HUES6 (cell line): ENCODE data around the gene SLC12A7.

ENCODE experiments used
- H3K27ac ChIP-seq: 2 replicates; pipeline ENCODE4 v1.7.0; 2013; ENCODE audit warnings: low read depth, mild to moderate bottlenecking, low read length, inconsistent platforms
- H3K27me3 ChIP-seq: 2 replicates; pipeline ENCODE4 v1.6.1; 2013; ENCODE audit warnings: low read length; ENCODE audit not compliant: control insufficient read depth, insufficient read depth
- H3K36me3 ChIP-seq: 2 replicates; pipeline ENCODE4 v1.6.1; 2013; ENCODE audit warnings: low read length; ENCODE audit not compliant: control insufficient read depth, insufficient read depth
- H3K4me1 ChIP-seq: 2 replicates; pipeline ENCODE4 v1.6.1; 2013; ENCODE audit warnings: low read length; ENCODE audit not compliant: control insufficient read depth, insufficient read depth
- H3K4me3 ChIP-seq: 2 replicates; pipeline ENCODE4 v1.5.1; 2013; ENCODE audit warnings: low read depth, low read length
- H3K9ac ChIP-seq: one replicate; pipeline ENCODE4 v1.6.1; 2013; ENCODE audit warnings: mild to moderate bottlenecking, low read length
- H3K9me3 ChIP-seq: 2 replicates; pipeline ENCODE4 v1.6.1; 2013; ENCODE audit warnings: low read depth, low read length; ENCODE audit not compliant: control insufficient read depth, insufficient read depth

The SLC12A7 gene

DNA sequence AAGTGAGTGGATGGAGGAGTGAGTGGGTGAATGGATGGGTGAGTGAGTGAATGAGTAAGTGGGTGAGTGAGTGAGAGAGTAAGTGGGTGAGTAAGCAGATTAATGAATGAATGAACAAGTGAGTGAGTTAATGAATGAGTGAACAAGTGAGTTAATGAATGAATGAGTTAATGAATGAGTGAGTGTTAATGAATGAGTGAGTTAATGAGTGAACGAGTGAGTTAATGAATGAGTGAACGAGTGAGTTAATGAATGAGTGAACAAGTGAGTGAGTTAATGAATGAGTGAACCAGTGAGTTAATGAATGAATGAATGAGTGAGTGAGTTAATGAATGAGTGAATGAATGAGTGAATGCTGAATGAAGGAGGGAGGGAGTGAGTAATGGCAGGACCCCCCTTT is 76.9 kb downstream of the SLC12A7 start:
- Histone ChIP-seq H3K9ac (no peak overlapping the region), H3K36me3 (no peaks in the 10 kb centered on the region), H3K4me3 (no peak overlapping the region), H3K27me3 (no peaks in the 10 kb centered on the region), H3K27ac (no peak overlapping the region), H3K4me1 (no peaks in the 10 kb centered on the region), H3K9me3 (peaks cover 4% of the 10 kb centered on the region; the same call in 1 of the 2 replicates)

- H3K27ac ChIP-seq: no peak overlapping the region
- H3K9me3 ChIP-seq: no peaks in the 10 kb centered on the region
- H3K27me3 ChIP-seq: no peaks in the 10 kb centered on the region
- H3K4me1 ChIP-seq: no peaks in the 10 kb centered on the region
- no peak overlapping the region for H3K4me3 ChIP-seq
- H3K36me3 ChIP-seq: no peaks in the 10 kb centered on the region
- no peak overlapping the region for H3K9ac ChIP-seq
These were observed 77.4 kb downstream of the SLC12A7 start for GRCh38 chr5:1034421-1034905.

- Histone ChIP-seq H3K4me3 (no peak overlapping the region), H3K9ac (no peak overlapping the region), H3K27ac (no peak overlapping the region), H3K27me3 (no peaks in the 10 kb centered on the region), H3K9me3 (no peaks in the 10 kb centered on the region), H3K36me3 (no peaks in the 10 kb centered on the region), H3K4me1 (no peaks in the 10 kb centered on the region)
These were observed 78.0 kb downstream of the SLC12A7 start for GRCh38 chr5:1033606-1034420.

GRCh38 chr5:1033178-1033577 is 78.7 kb downstream of the SLC12A7 start:
- no peaks in the 10 kb centered on the region for H3K9me3 ChIP-seq
- H3K36me3 ChIP-seq: no peaks in the 10 kb centered on the region
- no peaks in the 10 kb centered on the region for H3K27me3 ChIP-seq
- H3K4me3 ChIP-seq: no peak overlapping the region
- H3K27ac ChIP-seq: no peak overlapping the region
- H3K4me1 ChIP-seq: no peaks in the 10 kb centered on the region
- no peak overlapping the region for H3K9ac ChIP-seq

DNA sequence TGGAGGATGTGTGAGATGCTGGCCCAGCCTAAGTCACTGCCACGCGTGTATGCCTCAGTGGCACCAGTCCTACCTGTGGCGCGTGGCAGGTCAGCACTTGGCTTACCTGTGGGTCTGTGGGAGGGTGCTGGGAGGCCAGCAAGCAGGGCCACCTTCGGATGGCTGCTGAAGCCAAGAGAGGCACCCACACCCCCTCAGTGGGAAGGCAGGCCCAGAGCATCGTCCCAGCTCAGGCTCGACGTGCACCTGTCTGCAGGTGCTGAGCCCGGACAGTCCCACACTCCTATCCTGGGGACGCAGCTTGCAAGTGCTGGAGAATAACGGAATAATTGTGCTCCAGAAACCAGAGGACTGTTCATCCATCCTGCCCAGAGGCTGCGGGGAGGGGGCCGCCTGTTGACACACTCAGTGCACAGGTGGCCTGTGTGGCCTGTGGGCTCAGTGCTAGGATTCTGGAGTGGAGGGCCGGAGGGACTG is 79.3 kb downstream of the SLC12A7 start:
- H3K27me3 ChIP-seq: no peaks in the 10 kb centered on the region
- H3K9me3 ChIP-seq: no peaks in the 10 kb centered on the region
- H3K4me3 ChIP-seq: no peak overlapping the region
- H3K4me1 ChIP-seq: no peaks in the 10 kb centered on the region
- no peak overlapping the region for H3K9ac ChIP-seq
- no peak overlapping the region for H3K27ac ChIP-seq
- H3K36me3 ChIP-seq: no peaks in the 10 kb centered on the region

DNA sequence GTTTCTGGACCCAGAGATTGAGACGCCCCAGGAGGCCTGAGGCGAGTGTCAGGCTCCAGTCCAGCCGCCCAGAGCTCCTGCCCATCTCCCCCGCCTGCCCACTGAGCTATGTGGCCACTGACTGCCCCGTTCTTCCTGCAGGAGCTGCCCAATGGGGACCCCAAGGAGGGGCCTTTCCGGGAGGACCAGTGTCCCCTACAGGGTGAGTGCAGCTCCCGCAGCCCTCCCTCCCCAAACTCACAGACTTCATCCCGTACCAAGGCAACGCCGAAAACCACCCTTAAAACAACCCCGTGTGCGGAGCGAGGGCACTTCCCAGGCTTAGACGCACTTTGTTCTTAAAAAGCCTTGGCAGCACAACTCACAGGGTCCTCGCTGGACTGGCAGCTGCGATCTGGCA is 79.9 kb downstream of the SLC12A7 start:
- no peaks in the 10 kb centered on the region for H3K36me3 ChIP-seq
- no peaks in the 10 kb centered on the region for H3K4me1 ChIP-seq
- H3K27ac ChIP-seq: no peak overlapping the region
- H3K27me3 ChIP-seq: no peaks in the 10 kb centered on the region
- H3K4me3 ChIP-seq: no peak overlapping the region
- H3K9me3 ChIP-seq: no peaks in the 10 kb centered on the region
- no peak overlapping the region for H3K9ac ChIP-seq

GRCh38 chr5:1031306-1031959 is 80.4 kb downstream of the SLC12A7 start:
- Histone ChIP-seq H3K36me3 (no peaks in the 10 kb centered on the region), H3K9ac (no peak overlapping the region), H3K27me3 (no peaks in the 10 kb centered on the region), H3K4me1 (no peaks in the 10 kb centered on the region), H3K9me3 (no peaks in the 10 kb centered on the region), H3K27ac (no peak overlapping the region), H3K4me3 (no peak overlapping the region)

GRCh38 chr5:1030801-1031271 is 81.0 kb downstream of the SLC12A7 start:
- Histone ChIP-seq H3K9ac (no peak overlapping the region), H3K4me1 (no peaks in the 10 kb centered on the region), H3K9me3 (no peaks in the 10 kb centered on the region), H3K27ac (no peak overlapping the region), H3K36me3 (no peaks in the 10 kb centered on the region), H3K27me3 (no peaks in the 10 kb centered on the region), H3K4me3 (no peak overlapping the region)

DNA sequence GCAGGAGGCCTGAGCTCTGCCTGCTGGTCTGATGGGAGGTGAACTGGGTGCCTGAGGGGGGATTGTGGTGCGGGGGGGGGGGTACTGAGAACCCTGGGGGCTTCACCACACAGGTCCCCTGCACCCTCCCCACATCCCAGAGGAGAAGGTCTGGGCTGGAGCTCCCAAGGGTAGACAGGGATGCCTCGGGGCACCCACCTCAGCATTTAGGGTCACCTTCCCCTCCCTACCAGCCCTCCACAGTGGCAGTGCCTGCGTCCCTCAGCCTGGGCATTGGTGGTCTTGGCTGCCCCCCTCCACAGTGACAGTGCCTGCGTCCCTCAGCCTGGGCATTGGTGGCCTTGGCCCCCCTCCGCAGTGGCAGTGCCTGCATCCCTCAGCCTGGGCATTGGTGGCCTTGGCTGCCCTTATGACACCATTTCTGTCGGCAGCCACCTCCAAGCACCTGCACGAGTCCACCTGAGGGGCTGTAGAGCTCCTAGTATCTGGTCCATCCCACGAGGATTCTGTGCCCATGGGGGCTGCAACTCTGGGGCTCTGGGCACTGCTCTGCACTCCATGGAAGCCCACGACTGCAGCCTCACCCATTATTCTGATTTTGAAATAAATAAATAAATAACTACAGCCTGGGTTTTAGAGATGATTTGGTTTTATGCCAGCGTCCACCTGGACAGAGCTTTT is 81.8 kb downstream of the SLC12A7 start:
- Histone ChIP-seq H3K9ac (no peak overlapping the region), H3K27me3 (no peaks in the 10 kb centered on the region), H3K4me3 (no peak overlapping the region), H3K4me1 (no peaks in the 10 kb centered on the region), H3K9me3 (no peaks in the 10 kb centered on the region), H3K27ac (no peak overlapping the region), H3K36me3 (no peaks in the 10 kb centered on the region)

- no peaks in the 10 kb centered on the region for H3K36me3 ChIP-seq
- H3K4me3 ChIP-seq: no peak overlapping the region
- no peaks in the 10 kb centered on the region for H3K27me3 ChIP-seq
- H3K9me3 ChIP-seq: no peaks in the 10 kb centered on the region
- no peak overlapping the region for H3K27ac ChIP-seq
- no peak overlapping the region for H3K9ac ChIP-seq
- H3K4me1 ChIP-seq: no peaks in the 10 kb centered on the region
These were observed 82.5 kb downstream of the SLC12A7 start for GRCh38 chr5:1029282-1029944.
